ENCODE data around the gene SPCS2.
"Not testable (repeated sequence)": the region's sequence is repeated elsewhere in the genome, so short reads cannot be mapped to it uniquely, and the experiment has no call there.

Gene SPCS2

DNA sequence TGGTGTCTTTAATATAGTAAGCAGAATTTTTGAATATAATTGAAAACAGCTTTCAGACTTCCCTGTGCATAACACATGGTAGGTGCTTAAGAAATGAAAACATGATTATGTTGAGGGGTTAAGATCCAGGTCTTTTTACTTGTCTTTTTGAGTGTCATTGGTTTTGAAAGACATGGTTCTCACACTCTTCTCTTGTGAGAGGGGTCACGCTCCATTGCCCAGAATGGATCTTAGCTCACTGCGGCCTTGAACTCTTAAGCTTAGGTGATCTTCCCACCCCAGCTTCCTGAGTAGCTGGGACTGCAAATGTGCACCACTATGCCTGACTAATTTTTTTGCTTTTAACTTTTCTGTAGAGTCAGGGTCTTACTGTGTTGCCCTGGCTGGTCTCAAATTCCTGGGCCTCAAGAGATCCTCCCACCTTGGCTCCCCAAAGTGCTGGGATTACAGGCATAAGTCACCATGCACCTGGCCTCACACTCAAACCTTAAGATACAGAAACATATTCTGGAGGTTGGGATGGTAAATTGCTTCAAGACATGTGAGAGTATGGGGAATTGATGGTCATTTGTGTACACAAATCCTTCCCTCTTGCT is 1.4 kb downstream of the SPCS2 start:
- H3K27ac ChIP-seq = 0 out of 2 replicates have a peak overlapping the region, but pooled peaks have one; percentile 66
- TF ChIP-seq ZFX (IDR thresholded peaks at IDR 0.05; ENCODE audit: borderline replicate concordance) = no peak
- TF ChIP-seq, protein P1, sequence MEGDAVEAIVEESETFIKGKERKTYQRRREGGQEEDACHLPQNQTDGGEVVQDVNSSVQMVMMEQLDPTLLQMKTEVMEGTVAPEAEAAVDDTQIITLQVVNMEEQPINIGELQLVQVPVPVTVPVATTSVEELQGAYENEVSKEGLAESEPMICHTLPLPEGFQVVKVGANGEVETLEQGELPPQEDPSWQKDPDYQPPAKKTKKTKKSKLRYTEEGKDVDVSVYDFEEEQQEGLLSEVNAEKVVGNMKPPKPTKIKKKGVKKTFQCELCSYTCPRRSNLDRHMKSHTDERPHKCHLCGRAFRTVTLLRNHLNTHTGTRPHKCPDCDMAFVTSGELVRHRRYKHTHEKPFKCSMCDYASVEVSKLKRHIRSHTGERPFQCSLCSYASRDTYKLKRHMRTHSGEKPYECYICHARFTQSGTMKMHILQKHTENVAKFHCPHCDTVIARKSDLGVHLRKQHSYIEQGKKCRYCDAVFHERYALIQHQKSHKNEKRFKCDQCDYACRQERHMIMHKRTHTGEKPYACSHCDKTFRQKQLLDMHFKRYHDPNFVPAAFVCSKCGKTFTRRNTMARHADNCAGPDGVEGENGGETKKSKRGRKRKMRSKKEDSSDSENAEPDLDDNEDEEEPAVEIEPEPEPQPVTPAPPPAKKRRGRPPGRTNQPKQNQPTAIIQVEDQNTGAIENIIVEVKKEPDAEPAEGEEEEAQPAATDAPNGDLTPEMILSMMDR (IDR thresholded peaks at IDR 0.05) = no peak

DNA sequence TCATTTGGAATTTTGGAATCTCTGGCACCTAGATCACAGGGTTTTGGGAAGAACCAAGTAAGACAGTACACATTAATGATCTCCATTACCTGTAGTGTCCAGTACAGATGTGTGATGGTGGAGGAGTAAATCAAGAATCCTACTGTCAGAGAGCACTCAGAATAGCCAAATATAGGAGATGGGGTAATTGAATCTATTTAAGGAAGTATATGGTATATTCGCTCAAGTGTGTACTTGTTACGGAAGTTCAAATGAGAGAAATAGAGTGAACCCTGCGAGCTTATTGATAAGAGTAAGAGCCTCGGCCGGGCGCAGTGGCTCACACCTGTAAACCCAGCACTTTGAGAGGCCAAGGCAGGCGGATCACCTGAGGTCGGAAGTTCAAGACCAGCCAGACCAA is 2.2 kb downstream of the SPCS2 start:
- TF ChIP-seq, protein P1 (IDR thresholded peaks at IDR 0.05) = no peak
- TF ChIP-seq ZFX (IDR thresholded peaks at IDR 0.05; ENCODE audit: borderline replicate concordance) = no peak

DNA sequence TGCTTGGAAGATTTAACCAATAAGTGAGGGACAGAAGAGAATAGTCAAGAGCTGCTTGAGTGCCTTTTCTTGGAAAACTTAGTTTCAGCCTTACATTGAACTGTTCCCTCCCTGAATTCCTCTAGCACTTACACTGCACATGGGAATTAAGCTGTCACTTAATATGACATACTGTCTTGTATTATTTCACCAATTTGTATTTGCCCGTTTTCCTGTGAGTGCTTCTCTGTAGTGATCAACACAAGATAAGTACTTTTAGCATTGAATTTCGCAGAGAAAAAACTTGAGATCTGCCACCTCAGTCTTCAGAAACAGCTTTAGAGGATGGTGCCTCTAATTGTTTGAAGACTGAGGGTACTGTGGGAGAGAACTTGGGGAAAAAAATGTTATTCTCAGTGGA is 3.7 kb downstream of the SPCS2 start:
- no peak overlapping the region for H3K27ac ChIP-seq
- TF ChIP-seq, protein P1 (IDR thresholded peaks at IDR 0.05) = no peak
- no peak for TF ChIP-seq ZFX (IDR thresholded peaks at IDR 0.05; ENCODE audit: borderline replicate concordance)

More for the DNA sequence above, 2.2 kb downstream of the SPCS2 start:
- no peak overlapping the region for H3K27ac ChIP-seq

DNA sequence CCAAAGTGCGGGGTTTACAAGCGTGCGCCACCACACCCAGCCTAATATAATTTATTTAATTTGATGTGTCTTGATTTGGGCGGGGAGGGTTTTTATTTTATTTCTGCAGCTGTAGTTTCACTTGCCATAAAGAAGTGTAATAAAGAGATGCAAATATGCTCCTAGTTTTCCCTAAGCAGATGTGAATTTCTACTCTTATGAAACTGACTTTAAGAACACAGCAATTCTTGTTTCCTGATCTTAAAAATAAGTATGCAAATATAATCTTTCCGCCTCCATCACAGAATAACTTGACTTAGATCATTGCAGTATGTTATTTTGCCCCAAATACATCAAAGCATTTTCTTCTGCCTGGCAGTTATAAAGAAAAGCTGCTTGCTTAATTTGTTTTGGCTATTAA is 4.4 kb downstream of the SPCS2 start:
- H3K27ac ChIP-seq = no peak overlapping the region
- TF ChIP-seq, protein P1 (IDR thresholded peaks at IDR 0.05) = no peak
- no peak for TF ChIP-seq ZFX (IDR thresholded peaks at IDR 0.05; ENCODE audit: borderline replicate concordance)

DNA sequence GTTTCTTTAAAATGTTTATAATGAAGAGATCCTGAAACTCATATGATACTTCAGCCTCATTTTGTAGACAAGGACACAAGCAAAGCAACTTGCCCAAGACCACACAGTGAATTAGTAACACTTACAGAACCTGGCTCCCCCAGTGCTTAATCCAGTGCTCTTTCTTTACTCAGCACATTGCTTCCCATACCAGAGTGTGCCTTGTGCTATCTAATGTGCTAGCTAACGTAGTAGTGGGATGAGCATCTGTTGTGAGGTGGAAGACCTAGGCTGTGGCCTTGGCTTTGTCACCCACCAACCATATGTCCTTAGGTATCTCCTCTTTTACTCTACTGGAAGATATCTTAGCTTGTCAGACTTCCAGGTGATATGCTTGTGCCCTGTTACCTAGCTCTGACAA is 5.1 kb downstream of the SPCS2 start:
- TF ChIP-seq, protein P1 (IDR thresholded peaks at IDR 0.05) = no peak
- no peak for TF ChIP-seq ZFX (IDR thresholded peaks at IDR 0.05; ENCODE audit: borderline replicate concordance)
- no peak overlapping the region for H3K27ac ChIP-seq

DNA sequence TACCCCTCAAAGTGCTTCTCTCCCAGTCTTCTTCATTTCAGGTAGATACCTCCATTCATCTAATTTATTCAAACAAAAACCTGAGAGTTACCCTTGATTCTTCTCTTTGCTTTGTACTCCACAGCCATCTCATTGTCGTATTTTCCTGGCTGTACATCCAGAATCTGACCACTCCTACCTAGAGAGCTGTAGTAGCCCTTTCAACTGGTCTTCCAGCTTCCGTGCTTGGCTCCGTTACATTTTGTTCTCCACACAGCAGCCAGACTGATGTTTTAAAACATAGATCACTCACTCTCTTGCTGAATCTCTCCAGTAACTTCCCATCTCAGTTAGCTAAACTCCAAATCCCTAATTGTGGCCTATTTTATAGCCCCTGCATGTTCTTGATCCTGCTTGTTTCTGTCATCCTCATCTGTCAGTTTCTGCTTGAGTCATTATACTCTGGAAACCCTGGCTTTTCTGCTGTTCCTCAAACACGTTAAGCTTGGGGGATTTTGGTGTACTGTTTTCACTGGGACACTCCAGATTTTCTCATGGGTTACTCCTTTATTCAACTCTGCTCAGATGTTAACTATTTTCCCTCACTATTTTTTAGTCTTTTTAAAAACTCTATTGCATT is 7.4 kb downstream of the SPCS2 start:
- TF ChIP-seq, protein P1 (IDR thresholded peaks at IDR 0.05) = no peak
- no peak for TF ChIP-seq ZFX (IDR thresholded peaks at IDR 0.05; ENCODE audit: borderline replicate concordance)
- no peak overlapping the region for H3K27ac ChIP-seq

DNA sequence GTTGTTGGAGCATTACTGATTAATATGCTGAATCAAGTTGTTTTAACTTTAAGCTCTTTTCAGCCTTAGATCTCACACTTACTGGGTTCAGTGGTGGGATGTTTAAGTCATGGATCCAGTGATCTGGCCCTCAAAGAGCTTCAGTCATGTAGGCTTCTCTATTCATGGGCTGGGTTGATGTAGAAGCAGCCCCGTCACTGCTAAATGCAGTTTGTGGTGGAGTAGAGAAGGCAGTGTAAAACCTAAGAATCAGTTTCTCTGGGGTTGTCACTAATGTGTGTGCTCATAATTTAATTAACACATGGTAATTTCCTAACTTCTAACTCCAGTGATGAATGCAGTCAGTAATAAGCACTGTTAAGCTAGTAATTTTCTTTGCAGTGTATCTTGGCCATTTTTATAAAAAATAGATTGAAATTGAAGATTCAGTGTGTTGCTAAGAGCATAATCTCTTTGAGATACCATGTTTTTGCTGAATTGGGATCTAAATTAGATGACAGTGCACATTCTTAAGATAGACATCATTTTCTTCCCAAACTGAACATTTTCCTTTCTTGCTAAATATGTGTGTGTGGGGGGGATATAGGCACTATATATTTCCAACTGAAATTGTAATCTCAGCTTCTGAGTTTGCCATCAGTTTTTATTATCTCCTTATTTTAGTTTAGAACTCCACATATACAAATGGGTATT is 9.0 kb downstream of the SPCS2 start:
- TF ChIP-seq, protein P1 (IDR thresholded peaks at IDR 0.05) = no peak
- TF ChIP-seq ZFX (IDR thresholded peaks at IDR 0.05; ENCODE audit: borderline replicate concordance) = no peak
- H3K27ac ChIP-seq = no peak overlapping the region

DNA sequence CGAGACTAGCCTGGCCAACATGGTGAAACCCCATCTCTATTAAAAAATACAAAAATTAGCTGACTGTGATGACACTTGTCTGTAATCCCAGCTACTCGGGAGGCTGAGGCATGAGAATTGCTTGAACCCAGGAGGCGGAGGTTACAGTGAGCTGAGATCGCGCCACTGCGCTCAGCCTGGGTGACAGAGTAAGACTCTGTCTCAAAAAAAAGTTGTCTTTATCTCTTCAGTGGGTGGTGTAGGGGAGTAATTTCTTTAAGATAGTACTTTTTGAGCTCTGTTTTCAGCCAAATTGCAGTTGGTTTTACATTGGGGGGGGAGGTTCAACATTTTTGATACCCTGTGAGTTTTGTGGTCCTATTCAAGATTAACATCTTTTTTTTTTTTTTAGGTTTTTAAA is 11.1 kb downstream of the SPCS2 start:
- H3K27ac ChIP-seq = not testable (repeated sequence)
